NB4 (cell line): ENCODE measurements around the gene IQCE.

Experiments used
- DNase-seq: peaks from one replicate; pipeline ENCODE4 v3.0.0; 2010; ENCODE audit warnings: low read depth
- H3K4me3 ChIP-seq: one replicate; pipeline ENCODE4 v1.5.1; 2011; ENCODE audit warnings: mild to moderate bottlenecking, low read depth, low read length, moderate library complexity
- MYC ChIP-seq: IDR thresholded peaks from 2 replicates; pipeline ENCODE4 v1.6.1; 2011; ENCODE audit warnings: low read depth, low read length
- POLR2A ChIP-seq: IDR thresholded peaks from 2 replicates; pipeline ENCODE4 v1.6.1; 2011; ENCODE audit warnings: mild to moderate bottlenecking; ENCODE audit not compliant: insufficient read length; ENCODE audit errors: extremely low read depth
- TF ChIP-seq, protein P1 (sequence below): IDR thresholded peaks from 2 replicates; pipeline ENCODE4 v1.6.1; 2011; ENCODE audit warnings: low read depth, low read length
- TF ChIP-seq, protein P2 (sequence below): IDR thresholded peaks from one replicate; pipeline ENCODE4 v1.5.1; 2012; ENCODE audit warnings: low read depth, low read length

The IQCE gene

DNA sequence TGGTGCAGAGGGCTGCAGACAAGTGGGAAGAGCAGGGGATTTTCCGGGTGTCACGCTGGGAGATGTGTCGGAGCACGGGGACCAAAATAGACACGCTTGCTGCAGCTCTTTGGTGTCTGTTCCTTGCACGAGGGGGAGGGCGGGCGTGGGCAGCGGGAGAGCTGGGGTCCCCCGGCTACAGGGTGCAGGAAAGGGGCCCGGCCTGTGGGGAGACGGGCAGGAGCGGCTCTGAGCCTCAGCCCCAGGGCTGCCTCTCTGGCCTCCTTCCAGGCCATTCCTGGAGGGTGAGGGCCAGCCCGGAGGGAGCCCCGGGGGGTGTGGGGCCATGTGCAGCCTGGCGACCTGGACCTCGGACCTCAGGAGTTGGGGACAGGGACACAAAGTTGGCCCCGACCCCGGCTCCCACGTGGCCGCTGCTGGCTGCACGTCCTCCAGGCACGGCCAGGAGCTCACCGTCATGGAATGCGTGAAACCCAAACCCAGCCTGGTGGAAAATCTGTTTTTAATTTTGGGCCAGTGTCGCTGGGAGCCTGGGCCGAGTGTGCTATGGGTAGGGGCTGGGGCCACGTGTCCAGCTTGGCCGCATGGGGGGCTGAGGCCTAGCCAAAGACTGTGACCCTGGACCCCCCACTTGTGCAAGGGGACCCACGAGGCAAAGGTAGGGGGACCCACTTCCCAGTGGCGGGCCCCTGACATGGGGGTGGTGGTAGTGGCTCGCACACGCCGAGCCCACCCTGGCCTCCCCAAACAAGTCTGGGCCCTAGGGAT, 79.6 kb downstream of the IQCE start:
- no peak for DNase-seq
- TF ChIP-seq POLR2A (no peak), MYC (no peak)
- TF ChIP-seq, protein P1, sequence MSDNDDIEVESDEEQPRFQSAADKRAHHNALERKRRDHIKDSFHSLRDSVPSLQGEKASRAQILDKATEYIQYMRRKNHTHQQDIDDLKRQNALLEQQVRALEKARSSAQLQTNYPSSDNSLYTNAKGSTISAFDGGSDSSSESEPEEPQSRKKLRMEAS, result no peak
- TF ChIP-seq, protein P2, sequence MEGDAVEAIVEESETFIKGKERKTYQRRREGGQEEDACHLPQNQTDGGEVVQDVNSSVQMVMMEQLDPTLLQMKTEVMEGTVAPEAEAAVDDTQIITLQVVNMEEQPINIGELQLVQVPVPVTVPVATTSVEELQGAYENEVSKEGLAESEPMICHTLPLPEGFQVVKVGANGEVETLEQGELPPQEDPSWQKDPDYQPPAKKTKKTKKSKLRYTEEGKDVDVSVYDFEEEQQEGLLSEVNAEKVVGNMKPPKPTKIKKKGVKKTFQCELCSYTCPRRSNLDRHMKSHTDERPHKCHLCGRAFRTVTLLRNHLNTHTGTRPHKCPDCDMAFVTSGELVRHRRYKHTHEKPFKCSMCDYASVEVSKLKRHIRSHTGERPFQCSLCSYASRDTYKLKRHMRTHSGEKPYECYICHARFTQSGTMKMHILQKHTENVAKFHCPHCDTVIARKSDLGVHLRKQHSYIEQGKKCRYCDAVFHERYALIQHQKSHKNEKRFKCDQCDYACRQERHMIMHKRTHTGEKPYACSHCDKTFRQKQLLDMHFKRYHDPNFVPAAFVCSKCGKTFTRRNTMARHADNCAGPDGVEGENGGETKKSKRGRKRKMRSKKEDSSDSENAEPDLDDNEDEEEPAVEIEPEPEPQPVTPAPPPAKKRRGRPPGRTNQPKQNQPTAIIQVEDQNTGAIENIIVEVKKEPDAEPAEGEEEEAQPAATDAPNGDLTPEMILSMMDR, result no peak
- H3K4me3 ChIP-seq, result no peak overlapping the region

DNA sequence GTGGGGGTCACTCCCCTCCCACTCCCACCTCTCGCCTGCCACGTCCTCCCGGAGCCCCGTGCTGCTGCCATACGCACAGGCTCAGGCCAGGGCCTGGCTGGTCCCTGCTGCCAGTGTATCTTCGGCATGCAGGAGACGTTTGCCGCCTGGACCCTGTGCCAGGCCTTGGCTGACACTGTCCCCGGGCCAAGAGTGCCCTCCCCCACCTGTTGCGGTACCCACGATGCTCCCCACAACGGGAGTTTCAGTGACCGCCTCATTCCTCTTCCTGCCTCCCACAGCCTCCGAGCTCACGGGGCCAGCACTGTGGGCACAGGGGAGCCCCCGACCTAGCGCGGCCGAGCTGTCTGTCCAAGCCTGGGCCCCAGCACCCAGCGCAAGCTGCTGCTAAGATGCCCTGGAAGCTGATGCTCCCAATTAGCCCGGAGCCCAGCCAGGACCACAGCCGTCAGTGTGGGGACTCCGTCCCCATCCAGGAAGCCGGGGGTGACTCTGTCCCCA, 80.5 kb downstream of the IQCE start:
- DNase-seq, result no peak
- TF ChIP-seq, protein P1, result no peak
- TF ChIP-seq, protein P2, result no peak
- TF ChIP-seq MYC (no peak), POLR2A (no peak)
- H3K4me3 ChIP-seq, result no peak overlapping the region

DNA sequence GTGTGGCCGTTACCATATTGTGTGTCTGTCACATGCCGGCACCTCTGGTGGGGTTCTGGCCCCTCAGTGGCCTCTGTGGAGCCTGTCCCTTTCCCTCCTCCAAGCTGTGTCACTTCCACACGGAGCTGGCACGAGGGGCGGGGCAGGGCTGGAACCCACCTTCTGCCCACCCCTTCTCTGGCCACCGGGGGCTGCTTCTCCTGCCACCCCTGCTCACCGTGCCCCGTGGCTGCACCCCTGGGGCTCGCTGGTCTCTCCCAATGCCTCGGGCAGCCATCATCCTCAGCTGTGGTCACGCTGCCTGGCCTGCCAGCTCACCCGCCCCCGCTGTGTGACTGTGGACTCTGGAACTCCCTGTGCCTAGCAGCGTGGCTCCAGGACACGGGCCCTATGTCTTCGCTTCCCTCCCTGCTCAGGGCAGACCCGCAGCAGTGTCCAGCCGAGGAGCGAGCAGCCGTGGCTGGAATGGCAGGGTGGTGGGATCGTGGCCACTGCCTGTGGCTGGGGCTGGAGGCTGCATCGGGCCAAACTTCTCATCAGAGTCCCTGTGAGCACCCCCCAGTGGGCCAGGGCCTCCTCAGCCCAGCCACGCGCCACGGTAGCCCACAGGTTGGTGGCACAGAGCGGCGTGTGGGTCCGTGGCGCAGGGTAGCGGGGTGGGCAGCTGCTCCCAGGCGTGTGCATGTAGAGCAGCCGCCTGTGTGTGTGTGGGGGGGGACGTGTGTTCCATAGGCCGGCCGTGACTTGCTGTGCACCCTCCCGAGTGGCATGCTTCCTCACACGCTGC, 81.1 kb downstream of the IQCE start:
- no peak overlapping the region for H3K4me3 ChIP-seq
- TF ChIP-seq, protein P1, result no peak
- TF ChIP-seq, protein P2, result no peak
- TF ChIP-seq POLR2A (no peak), MYC (no peak)
- no peak for DNase-seq

DNA sequence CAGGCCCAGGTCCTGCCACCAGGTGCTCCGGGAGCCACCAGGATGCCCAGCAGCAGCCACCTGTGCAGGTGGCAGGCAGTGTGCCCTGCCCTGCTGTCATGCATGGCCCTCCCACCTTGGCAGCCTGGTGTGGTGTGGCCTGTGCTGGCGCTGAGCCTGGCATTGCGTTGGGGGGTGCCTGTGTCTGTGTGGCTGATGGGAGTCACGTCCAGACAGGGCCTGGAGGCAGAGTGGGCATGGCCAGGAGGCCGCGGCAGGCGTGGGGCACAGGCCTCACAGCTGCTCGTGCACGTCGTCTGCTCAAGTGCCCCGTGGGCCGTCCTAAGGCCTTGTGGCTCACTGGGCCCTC, 81.7 kb downstream of the IQCE start:
- H3K4me3 ChIP-seq, result no peak overlapping the region
- TF ChIP-seq, protein P2, result no peak
- TF ChIP-seq, protein P1, result no peak
- no peak for TF ChIP-seq MYC
- no peak for TF ChIP-seq POLR2A
- no peak for DNase-seq

DNA sequence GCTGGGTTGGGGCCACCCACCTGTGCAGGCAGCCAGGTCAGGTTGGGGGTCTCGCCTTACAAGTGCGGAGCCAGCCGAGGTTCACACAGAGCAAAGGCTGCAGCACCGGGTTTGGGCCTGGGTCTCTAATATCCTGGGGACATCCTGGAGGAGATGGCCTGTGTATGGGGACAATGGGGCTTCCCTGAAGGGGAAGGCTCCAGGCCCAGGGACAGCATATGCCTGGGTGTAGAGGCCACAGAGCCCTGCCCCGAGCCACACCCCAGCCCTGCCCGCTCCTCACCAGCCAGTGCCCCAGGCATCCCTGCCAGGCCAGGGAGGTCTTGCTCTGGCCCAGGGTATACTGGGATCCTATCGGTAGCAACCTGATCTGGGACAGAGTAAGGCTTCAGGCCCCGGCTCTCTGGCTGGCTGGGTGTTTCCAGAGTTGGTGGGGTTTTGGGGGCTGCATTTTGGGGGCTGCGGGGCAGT, 82.1 kb downstream of the IQCE start:
- TF ChIP-seq MYC (no peak), POLR2A (no peak)
- TF ChIP-seq, protein P2, result no peak
- TF ChIP-seq, protein P1, result no peak
- no peak for DNase-seq
- H3K4me3 ChIP-seq, result no peak overlapping the region
